ENCODE measurements around the gene SPP2. TPM values are rescaled to one million over a fixed set of nuclear protein-coding genes. Genes with fewer than 3 reads are reported as not detected.

Gene SPP2
- polyA plus RNA-seq, 4 donors = 1.9 TPM; not detected in 3

- DNase-seq (ENCODE audit: low read depth in 4 of 4, low spot score in 2 of 4) = no peak
Observed at GRCh38 chr2:234083572-234084348, 33.3 kb downstream of the SPP2 start.

- peak in 3 of 4 donors; percentile 31 to 34 (median 34) for DNase-seq (ENCODE audit: low read depth in 4 of 4, low spot score in 2 of 4)
Observed at GRCh38 chr2:234091432-234091879, 41.0 kb downstream of the SPP2 start.

- no peak for DNase-seq (ENCODE audit: low read depth in 4 of 4, low spot score in 2 of 4)
Observed at GRCh38 chr2:234091883-234092282, 41.4 kb downstream of the SPP2 start.

GRCh38 chr2:234092344-234092743 lies 41.8 kb downstream of the SPP2 start:
- DNase-seq (ENCODE audit: low read depth in 4 of 4, low spot score in 2 of 4) = no peak

- no peak for DNase-seq (ENCODE audit: low read depth in 4 of 4, low spot score in 2 of 4)
Observed at GRCh38 chr2:234095301-234095700, 44.8 kb downstream of the SPP2 start.

GRCh38 chr2:234096164-234096563 lies 45.7 kb downstream of the SPP2 start:
- no peak for DNase-seq (ENCODE audit: low read depth in 4 of 4, low spot score in 2 of 4)

GRCh38 chr2:234098681-234099080 lies 48.2 kb downstream of the SPP2 start:
- DNase-seq (ENCODE audit: low read depth in 4 of 4, low spot score in 2 of 4) = no peak

GRCh38 chr2:234099266-234099665 lies 48.8 kb downstream of the SPP2 start:
- no peak for DNase-seq (ENCODE audit: low read depth in 4 of 4, low spot score in 2 of 4)

- no peak for DNase-seq (ENCODE audit: low read depth in 4 of 4, low spot score in 2 of 4)
Observed at GRCh38 chr2:234100686-234101085, 50.2 kb downstream of the SPP2 start.

- DNase-seq (ENCODE audit: low read depth in 4 of 4, low spot score in 2 of 4) = no peak
Observed at GRCh38 chr2:234102112-234102511, 51.6 kb downstream of the SPP2 start.

- no peak for DNase-seq (ENCODE audit: low read depth in 4 of 4, low spot score in 2 of 4)
Observed at GRCh38 chr2:234107861-234108260, 57.4 kb downstream of the SPP2 start.

GRCh38 chr2:234109321-234109720 lies 58.8 kb downstream of the SPP2 start:
- no peak for DNase-seq (ENCODE audit: low read depth in 4 of 4, low spot score in 2 of 4)

GRCh38 chr2:234110219-234110618 lies 59.7 kb downstream of the SPP2 start:
- DNase-seq (ENCODE audit: low read depth in 4 of 4, low spot score in 2 of 4) = no peak

GRCh38 chr2:234111523-234111922 lies 61.0 kb downstream of the SPP2 start:
- no peak for DNase-seq (ENCODE audit: low read depth in 4 of 4, low spot score in 2 of 4)

GRCh38 chr2:234116010-234116409 lies 65.5 kb downstream of the SPP2 start:
- no peak for DNase-seq (ENCODE audit: low read depth in 4 of 4, low spot score in 2 of 4)

GRCh38 chr2:234121999-234122398 lies 71.5 kb downstream of the SPP2 start:
- no peak for DNase-seq (ENCODE audit: low read depth in 4 of 4, low spot score in 2 of 4)

- DNase-seq (ENCODE audit: low read depth in 4 of 4, low spot score in 2 of 4) = no peak
Observed at GRCh38 chr2:234125451-234126145, 75.1 kb downstream of the SPP2 start.

- no peak for DNase-seq (ENCODE audit: low read depth in 4 of 4, low spot score in 2 of 4)
Observed at GRCh38 chr2:234126146-234126470, 75.6 kb downstream of the SPP2 start.
